ENCODE results near the gene HMCN2. TPM values are rescaled to one million over a fixed set of nuclear protein-coding genes. Genes with fewer than 3 reads are reported as not detected.

Gene HMCN2
- total and polyA plus RNA-seq, 2 experiments from 2014 or later, result 0.50 to 0.54 TPM

GRCh38 chr9:130476151-130476730 is 210.7 kb downstream of the HMCN2 start:
- Histone ChIP-seq H3K27ac (no peak overlapping the region), H3K36me3 (replicated peaks; ENCODE audit: insufficient read depth, low read depth) (no peaks in the 10 kb centered on the region), H3K4me1 (ENCODE audit: insufficient read depth) (no peaks in the 10 kb centered on the region), H3K79me2 (no peaks in the 10 kb centered on the region), H3K4me2 (no peak overlapping the region), H3K9me3 (ENCODE audit: low read depth) (no peaks in the 10 kb centered on the region), H2AFZ (no peak overlapping the region), H3K27me3 (no peaks in the 10 kb centered on the region), H3K9me2 (replicated peaks; ENCODE audit: insufficient read depth) (no peaks in the 10 kb centered on the region), H3K4me3 (no peak overlapping the region), H4K20me1 (ENCODE audit: insufficient read depth, poor library complexity, severe bottlenecking) (no peaks in the 10 kb centered on the region)
- 93% methylated on average over 21 of the region's 21 CpGs for WGBS (ENCODE audit: low lambda C conversion rate, missing lambda C conversion rate)
- TF ChIP-seq EZH2 (IDR thresholded peaks at IDR 0.05; ENCODE audit: borderline replicate concordance) (no peak), EZH2phosphoT487 (IDR thresholded peaks at IDR 0.05; ENCODE audit: low read depth, severe bottlenecking, unreplicated experiment) (no peak)
- TF ChIP-seq, protein P1, sequence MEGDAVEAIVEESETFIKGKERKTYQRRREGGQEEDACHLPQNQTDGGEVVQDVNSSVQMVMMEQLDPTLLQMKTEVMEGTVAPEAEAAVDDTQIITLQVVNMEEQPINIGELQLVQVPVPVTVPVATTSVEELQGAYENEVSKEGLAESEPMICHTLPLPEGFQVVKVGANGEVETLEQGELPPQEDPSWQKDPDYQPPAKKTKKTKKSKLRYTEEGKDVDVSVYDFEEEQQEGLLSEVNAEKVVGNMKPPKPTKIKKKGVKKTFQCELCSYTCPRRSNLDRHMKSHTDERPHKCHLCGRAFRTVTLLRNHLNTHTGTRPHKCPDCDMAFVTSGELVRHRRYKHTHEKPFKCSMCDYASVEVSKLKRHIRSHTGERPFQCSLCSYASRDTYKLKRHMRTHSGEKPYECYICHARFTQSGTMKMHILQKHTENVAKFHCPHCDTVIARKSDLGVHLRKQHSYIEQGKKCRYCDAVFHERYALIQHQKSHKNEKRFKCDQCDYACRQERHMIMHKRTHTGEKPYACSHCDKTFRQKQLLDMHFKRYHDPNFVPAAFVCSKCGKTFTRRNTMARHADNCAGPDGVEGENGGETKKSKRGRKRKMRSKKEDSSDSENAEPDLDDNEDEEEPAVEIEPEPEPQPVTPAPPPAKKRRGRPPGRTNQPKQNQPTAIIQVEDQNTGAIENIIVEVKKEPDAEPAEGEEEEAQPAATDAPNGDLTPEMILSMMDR (IDR thresholded peaks at IDR 0.05; ENCODE audit: poor library complexity), result no peak
- no peak for DNase-seq (ENCODE audit: low spot score)

GRCh38 chr9:130477564-130477963 is 212.0 kb downstream of the HMCN2 start:
- TF ChIP-seq, protein P1 (IDR thresholded peaks at IDR 0.05; ENCODE audit: poor library complexity), result no peak
- TF ChIP-seq EZH2phosphoT487 (IDR thresholded peaks at IDR 0.05; ENCODE audit: low read depth, severe bottlenecking, unreplicated experiment), result no peak
- TF ChIP-seq EZH2 (IDR thresholded peaks at IDR 0.05; ENCODE audit: borderline replicate concordance), result no peak
- no peak overlapping the region for H3K4me3 ChIP-seq
- no peaks in the 10 kb centered on the region for H3K4me1 ChIP-seq (ENCODE audit: insufficient read depth)
- H4K20me1 ChIP-seq (ENCODE audit: insufficient read depth, poor library complexity, severe bottlenecking), result no peaks in the 10 kb centered on the region
- H3K9me2 ChIP-seq (replicated peaks; ENCODE audit: insufficient read depth), result no peaks in the 10 kb centered on the region
- no peaks in the 10 kb centered on the region for H3K79me2 ChIP-seq
- no peak for DNase-seq (ENCODE audit: low spot score)
- H3K4me2 ChIP-seq, result no peak overlapping the region
- 86% methylated on average over 12 of the region's 12 CpGs for WGBS (ENCODE audit: low lambda C conversion rate, missing lambda C conversion rate)
- no peaks in the 10 kb centered on the region for H3K36me3 ChIP-seq (replicated peaks; ENCODE audit: insufficient read depth, low read depth)
- H3K9me3 ChIP-seq (ENCODE audit: low read depth), result no peaks in the 10 kb centered on the region
- no peak overlapping the region for H2AFZ ChIP-seq
- H3K27ac ChIP-seq, result no peak overlapping the region
- no peaks in the 10 kb centered on the region for H3K27me3 ChIP-seq

DNA sequence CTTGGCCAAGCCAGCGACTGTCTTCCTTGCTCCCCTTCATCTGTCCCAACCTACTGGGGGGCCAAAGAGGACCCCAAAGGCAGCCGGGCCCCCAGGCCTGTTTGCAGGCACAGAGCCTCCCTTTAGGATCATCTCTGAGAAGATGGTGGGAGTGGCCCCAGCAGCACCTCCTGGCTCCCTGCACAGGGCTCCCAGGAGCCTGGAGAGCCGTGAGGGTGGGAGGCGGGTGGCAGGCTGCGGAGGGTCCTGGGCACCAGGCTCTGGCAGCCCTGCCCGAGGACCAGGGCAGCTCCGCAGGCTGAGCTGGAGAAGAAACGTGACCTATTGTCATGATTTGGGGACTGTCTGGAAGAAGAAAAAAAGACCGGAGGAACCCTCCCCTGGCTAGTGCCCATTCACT is 212.6 kb downstream of the HMCN2 start:
- 89% methylated on average over 9 of the region's 9 CpGs for WGBS (ENCODE audit: low lambda C conversion rate, missing lambda C conversion rate)
- DNase-seq (ENCODE audit: low spot score), result no peak
- TF ChIP-seq, protein P1 (IDR thresholded peaks at IDR 0.05; ENCODE audit: poor library complexity), result no peak
- H3K4me2 ChIP-seq, result no peak overlapping the region
- no peak overlapping the region for H2AFZ ChIP-seq
- no peaks in the 10 kb centered on the region for H3K4me1 ChIP-seq (ENCODE audit: insufficient read depth)
- no peaks in the 10 kb centered on the region for H3K27me3 ChIP-seq
- H3K36me3 ChIP-seq (replicated peaks; ENCODE audit: insufficient read depth, low read depth), result no peaks in the 10 kb centered on the region
- H3K4me3 ChIP-seq, result no peak overlapping the region
- H4K20me1 ChIP-seq (ENCODE audit: insufficient read depth, poor library complexity, severe bottlenecking), result no peaks in the 10 kb centered on the region
- H3K27ac ChIP-seq, result no peak overlapping the region
- no peaks in the 10 kb centered on the region for H3K9me3 ChIP-seq (ENCODE audit: low read depth)
- H3K79me2 ChIP-seq, result no peaks in the 10 kb centered on the region
- H3K9me2 ChIP-seq (replicated peaks; ENCODE audit: insufficient read depth), result no peaks in the 10 kb centered on the region

Measured in hepatocyte (in vitro differentiated cells).